ENCODE results near the gene BMP7.
"Not testable (repeated sequence)": the region's sequence is repeated elsewhere in the genome, so short reads cannot be mapped to it uniquely, and the experiment has no call there.

Gene BMP7

DNA sequence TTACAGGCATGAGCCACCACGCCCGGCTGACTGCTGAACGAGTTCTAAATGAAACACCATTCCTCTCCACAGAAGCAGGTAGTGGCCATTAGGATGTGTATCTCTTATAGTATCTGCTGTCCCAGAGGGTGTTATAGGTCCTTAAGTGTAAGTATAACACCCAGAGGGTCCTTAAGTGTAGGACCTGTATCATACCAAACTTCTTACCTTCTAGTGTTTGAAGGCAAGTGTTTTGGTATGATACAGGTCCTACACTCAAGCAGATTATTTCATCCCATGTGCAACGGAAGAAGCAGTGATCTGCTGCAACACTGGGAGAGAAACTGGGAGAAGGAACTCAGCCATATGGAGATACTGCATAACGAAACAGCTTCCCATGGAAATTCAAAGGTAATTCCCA is 17.4 kb downstream of the BMP7 start:
- DNase-seq (ENCODE audit: low read depth), result no peak

- no peak for DNase-seq (ENCODE audit: low read depth)
Observed at GRCh38 chr20:57248132-57248797, 18.2 kb downstream of the BMP7 start.

DNA sequence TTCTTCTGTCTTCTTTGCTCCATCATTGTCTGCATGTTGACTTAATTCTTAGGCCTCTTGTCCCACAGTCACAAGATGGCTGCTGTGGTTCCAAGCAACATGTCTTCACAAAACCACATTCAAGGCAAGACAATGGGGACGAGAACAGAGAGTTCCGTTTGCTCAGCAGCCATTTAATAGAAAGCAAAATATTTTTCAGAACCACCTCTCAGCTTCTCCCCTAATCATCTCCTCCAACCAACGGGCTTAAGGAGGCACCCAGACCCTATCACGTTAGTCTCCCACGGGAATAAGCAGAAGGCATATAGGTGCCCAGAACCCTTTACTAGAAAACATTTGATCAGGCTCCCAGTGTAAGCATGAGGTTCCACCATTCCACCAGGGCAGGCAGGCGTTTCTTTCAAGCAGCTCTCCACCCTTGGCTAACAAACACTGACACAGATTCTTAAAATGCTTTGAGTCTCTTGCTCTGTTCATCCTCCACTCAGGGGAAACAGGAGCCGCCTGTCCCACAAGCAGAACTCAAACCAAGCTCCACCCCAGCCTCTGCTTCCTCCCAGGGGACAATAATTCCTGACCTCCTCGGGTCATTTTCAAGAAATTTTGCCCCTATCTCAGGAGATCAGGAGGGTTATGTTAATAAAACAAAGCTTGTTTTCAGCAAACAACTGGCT is 19.0 kb downstream of the BMP7 start:
- DNase-seq (ENCODE audit: low read depth), result no peak

GRCh38 chr20:57245997-57246396 is 20.4 kb downstream of the BMP7 start:
- no peak for DNase-seq (ENCODE audit: low read depth)

- DNase-seq (ENCODE audit: low read depth), result no peak
Observed at GRCh38 chr20:57244627-57245214, 21.7 kb downstream of the BMP7 start.

GRCh38 chr20:57244221-57244585 is 22.2 kb downstream of the BMP7 start:
- no peak for DNase-seq (ENCODE audit: low read depth)

GRCh38 chr20:57243480-57244220 is 22.8 kb downstream of the BMP7 start:
- no peak for DNase-seq (ENCODE audit: low read depth)

GRCh38 chr20:57242414-57242813 is 24.0 kb downstream of the BMP7 start:
- no peak for DNase-seq (ENCODE audit: low read depth)

GRCh38 chr20:57241363-57241991 is 25.0 kb downstream of the BMP7 start:
- no peak for DNase-seq (ENCODE audit: low read depth)

- DNase-seq (ENCODE audit: low read depth), result no peak
Observed at GRCh38 chr20:57240581-57241362, 25.7 kb downstream of the BMP7 start.

- not testable (repeated sequence) for DNase-seq (ENCODE audit: low read depth)
Observed at GRCh38 chr20:57239725-57240124, 26.7 kb downstream of the BMP7 start.

- not testable (repeated sequence) for DNase-seq (ENCODE audit: low read depth)
Observed at GRCh38 chr20:57239324-57239723, 27.1 kb downstream of the BMP7 start.

GRCh38 chr20:57238089-57238488 is 28.4 kb downstream of the BMP7 start:
- DNase-seq (ENCODE audit: low read depth), result no peak

GRCh38 chr20:57237585-57237953 is 28.9 kb downstream of the BMP7 start:
- no peak for DNase-seq (ENCODE audit: low read depth)

- DNase-seq (ENCODE audit: low read depth), result no peak
Observed at GRCh38 chr20:57236813-57237584, 29.4 kb downstream of the BMP7 start.

- no peak for DNase-seq (ENCODE audit: low read depth)
Observed at GRCh38 chr20:57234556-57235251, 31.7 kb downstream of the BMP7 start.

GRCh38 chr20:57231951-57232428 is 34.5 kb downstream of the BMP7 start:
- DNase-seq (ENCODE audit: low read depth), result no peak

DNA sequence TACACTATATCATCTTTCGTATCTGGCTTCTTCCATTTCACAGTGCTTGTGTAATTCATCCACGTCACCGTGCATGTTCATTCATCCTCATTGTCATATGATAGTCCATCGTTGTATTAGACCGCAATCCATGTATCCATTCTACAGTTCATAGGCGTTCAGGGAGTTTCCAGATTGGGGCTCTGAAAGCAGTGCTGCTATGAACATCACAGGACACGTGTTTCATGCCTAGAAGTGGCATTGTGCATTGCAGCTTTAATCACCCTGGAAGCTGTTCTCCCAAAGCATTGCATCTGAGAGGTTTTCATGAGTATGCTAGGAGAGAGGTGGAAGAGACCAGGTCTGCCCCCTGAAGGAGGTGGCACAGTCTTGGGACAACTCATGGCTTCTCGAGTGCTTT is 35.3 kb downstream of the BMP7 start:
- DNase-seq (ENCODE audit: low read depth), result no peak

- no peak for DNase-seq (ENCODE audit: low read depth)
Observed at GRCh38 chr20:57230247-57230646, 36.2 kb downstream of the BMP7 start.

GRCh38 chr20:57229490-57229889 is 37.0 kb downstream of the BMP7 start:
- no peak for DNase-seq (ENCODE audit: low read depth)
